Urothelium cell line (cell line): ENCODE measurements around the gene DTX4.
A peak's percentile ranks its signal among the peaks of the same experiment; 100 is the strongest.

Experiments
- DNase-seq: peaks from one replicate; pipeline ENCODE4 v3.0.0; 2011; ENCODE audit warnings: low spot score, mixed read lengths
- FAIRE-seq: peaks from 2 replicates; lab custom pipeline; 2011; peaks lifted over from hg19 to GRCh38; lab: Jason Lieb, UNC

Gene DTX4

GRCh38 chr11:59189986-59190385 is 18.1 kb downstream of the DTX4 start:
- no peak for FAIRE-seq
- DNase-seq: no peak

GRCh38 chr11:59191095-59191494 is 19.2 kb downstream of the DTX4 start:
- DNase-seq: no peak
- no peak for FAIRE-seq

- no peak for FAIRE-seq
- DNase-seq: no peak
Observed at GRCh38 chr11:59191890-59192289, 20.0 kb downstream of the DTX4 start.

GRCh38 chr11:59192446-59193020 is 20.6 kb downstream of the DTX4 start:
- no peak for FAIRE-seq

GRCh38 chr11:59193587-59194130 is 21.7 kb downstream of the DTX4 start:
- DNase-seq (no peak), FAIRE-seq (no peak)

More at GRCh38 chr11:59192446-59193020, 20.6 kb downstream of the DTX4 start:
- no peak for DNase-seq

GRCh38 chr11:59195586-59195985 is 23.7 kb downstream of the DTX4 start:
- DNase-seq (no peak), FAIRE-seq (no peak)

GRCh38 chr11:59196777-59197176 is 24.8 kb downstream of the DTX4 start:
- no peak for DNase-seq
- FAIRE-seq: no peak

- DNase-seq (peak; percentile 65), FAIRE-seq (no peak)
Observed at GRCh38 chr11:59197991-59198390, 26.1 kb downstream of the DTX4 start.

- FAIRE-seq: no peak
- DNase-seq: no peak
Observed at GRCh38 chr11:59198726-59199125, 26.8 kb downstream of the DTX4 start.

GRCh38 chr11:59199546-59200422 is 27.9 kb downstream of the DTX4 start:
- DNase-seq (no peak), FAIRE-seq (no peak)

- FAIRE-seq (no peak), DNase-seq (no peak)
Observed at GRCh38 chr11:59200423-59200746, 28.5 kb downstream of the DTX4 start.

- no peak for FAIRE-seq
Observed at GRCh38 chr11:59201353-59201752, 29.4 kb downstream of the DTX4 start.

GRCh38 chr11:59204746-59205145 is 32.8 kb downstream of the DTX4 start:
- DNase-seq (no peak), FAIRE-seq (no peak)

More at GRCh38 chr11:59201353-59201752, 29.4 kb downstream of the DTX4 start:
- no peak for DNase-seq

- DNase-seq: no peak
- no peak for FAIRE-seq
Observed at GRCh38 chr11:59205648-59206047, 33.7 kb downstream of the DTX4 start.

GRCh38 chr11:59206635-59207034 is 34.7 kb downstream of the DTX4 start:
- no peak for FAIRE-seq

GRCh38 chr11:59207988-59208451 is 36.1 kb downstream of the DTX4 start:
- peak; percentile 64 for DNase-seq
- FAIRE-seq: no peak

More at GRCh38 chr11:59206635-59207034, 34.7 kb downstream of the DTX4 start:
- DNase-seq: no peak

- FAIRE-seq (no peak), DNase-seq (no peak)
Observed at GRCh38 chr11:59208956-59209355, 37.0 kb downstream of the DTX4 start.

GRCh38 chr11:59212222-59212621 is 40.3 kb downstream of the DTX4 start:
- no peak for DNase-seq
- no peak for FAIRE-seq

- no peak for FAIRE-seq
Observed at GRCh38 chr11:59212744-59213631, 41.1 kb downstream of the DTX4 start, which contains the start of gene MPEG1. MPEG1 (minus strand) TSS chr11:59212927; CDS start chr11:59212865, 62 bp downstream.

GRCh38 chr11:59214141-59214893 is 42.4 kb downstream of the DTX4 start:
- FAIRE-seq (no peak), DNase-seq (no peak)

More at GRCh38 chr11:59212744-59213631, 41.1 kb downstream of the DTX4 start, which contains the start of gene MPEG1:
- no peak for DNase-seq
